Astrocyte of the spinal cord (primary cell): ENCODE data around the gene ZNF532.

Source experiments
- DNase-seq: peaks from one replicate; pipeline ENCODE4 v3.0.0; 2011; ENCODE audit warnings: low read depth, low spot score
- H3K4me3 ChIP-seq: 2 replicates; pipeline ENCODE4 v1.5.1; 2011; ENCODE audit warnings: low read depth, mild to moderate bottlenecking, low read length, moderate library complexity
- in situ Hi-C: cut with HindIII; loops from 2 replicates; pipeline ENCODE4 v1.10.0; 2017; ENCODE audit warnings: low sequenced_read_pairs
- TF ChIP-seq, protein P1 (sequence below): IDR thresholded peaks from 2 replicates; pipeline ENCODE4 v1.5.1; 2012; ENCODE audit warnings: low read depth, mild to moderate bottlenecking, low read length, inconsistent platforms

Gene ZNF532

GRCh38 chr18:58983260-58984155 lies 118.8 kb downstream of the ZNF532 start:
- no peak overlapping the region for H3K4me3 ChIP-seq
- DNase-seq, result no peak
- TF ChIP-seq, protein P1, sequence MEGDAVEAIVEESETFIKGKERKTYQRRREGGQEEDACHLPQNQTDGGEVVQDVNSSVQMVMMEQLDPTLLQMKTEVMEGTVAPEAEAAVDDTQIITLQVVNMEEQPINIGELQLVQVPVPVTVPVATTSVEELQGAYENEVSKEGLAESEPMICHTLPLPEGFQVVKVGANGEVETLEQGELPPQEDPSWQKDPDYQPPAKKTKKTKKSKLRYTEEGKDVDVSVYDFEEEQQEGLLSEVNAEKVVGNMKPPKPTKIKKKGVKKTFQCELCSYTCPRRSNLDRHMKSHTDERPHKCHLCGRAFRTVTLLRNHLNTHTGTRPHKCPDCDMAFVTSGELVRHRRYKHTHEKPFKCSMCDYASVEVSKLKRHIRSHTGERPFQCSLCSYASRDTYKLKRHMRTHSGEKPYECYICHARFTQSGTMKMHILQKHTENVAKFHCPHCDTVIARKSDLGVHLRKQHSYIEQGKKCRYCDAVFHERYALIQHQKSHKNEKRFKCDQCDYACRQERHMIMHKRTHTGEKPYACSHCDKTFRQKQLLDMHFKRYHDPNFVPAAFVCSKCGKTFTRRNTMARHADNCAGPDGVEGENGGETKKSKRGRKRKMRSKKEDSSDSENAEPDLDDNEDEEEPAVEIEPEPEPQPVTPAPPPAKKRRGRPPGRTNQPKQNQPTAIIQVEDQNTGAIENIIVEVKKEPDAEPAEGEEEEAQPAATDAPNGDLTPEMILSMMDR, result no peak
- in situ Hi-C loops, result no loop called here

DNA sequence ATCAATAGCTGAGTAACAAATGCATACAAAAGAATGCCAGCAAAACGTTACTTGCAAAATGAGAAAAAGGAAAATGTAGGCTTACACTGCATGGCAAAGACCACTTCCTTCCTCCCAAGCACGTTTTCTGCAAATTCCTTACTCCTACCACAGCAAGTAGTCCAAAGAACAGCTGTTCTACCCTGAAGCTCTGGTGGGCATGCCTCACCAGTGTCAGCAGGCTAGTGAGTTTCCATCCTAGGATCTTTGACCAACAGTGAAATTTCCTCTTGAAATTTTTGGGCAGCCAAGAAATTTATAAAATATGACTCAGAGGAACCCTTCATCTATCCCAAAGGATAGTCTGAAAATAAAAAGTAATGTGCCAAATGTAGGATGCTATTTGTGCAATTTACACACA lies 123.9 kb downstream of the ZNF532 start:
- no peak for DNase-seq
- TF ChIP-seq, protein P1, result no peak
- in situ Hi-C loops, result no loop called here

DNA sequence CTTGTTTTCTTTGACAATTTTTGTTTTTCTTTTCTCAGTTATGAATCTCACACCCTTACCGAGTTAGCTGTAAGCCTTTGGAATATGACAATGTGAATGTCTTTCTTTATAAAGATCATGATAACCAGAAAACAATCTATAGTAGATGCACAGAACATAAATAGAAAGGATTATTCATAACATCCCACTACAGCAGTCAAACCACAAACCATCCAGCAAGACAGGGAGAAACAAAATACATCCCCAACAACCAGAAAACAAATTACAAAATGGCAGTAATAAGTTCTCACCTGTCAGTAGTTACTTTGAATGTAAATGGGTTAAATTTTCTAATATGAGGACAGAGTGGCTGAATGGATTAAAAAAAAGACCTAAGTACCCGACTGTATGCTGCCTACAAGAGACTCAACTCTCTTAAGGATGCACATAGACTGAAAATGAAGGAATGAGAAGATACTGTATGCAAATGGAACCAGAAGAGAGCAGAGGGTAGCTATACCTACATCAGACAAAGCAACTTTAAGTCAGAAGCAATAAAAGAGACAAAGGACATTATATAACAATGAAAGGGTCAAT lies 124.6 kb downstream of the ZNF532 start:
- in situ Hi-C loops, result no loop called here
- no peak for DNase-seq
- no peak overlapping the region for H3K4me3 ChIP-seq
- TF ChIP-seq, protein P1, result no peak

More for the DNA sequence above, 123.9 kb downstream of the ZNF532 start:
- H3K4me3 ChIP-seq, result no peak overlapping the region

DNA sequence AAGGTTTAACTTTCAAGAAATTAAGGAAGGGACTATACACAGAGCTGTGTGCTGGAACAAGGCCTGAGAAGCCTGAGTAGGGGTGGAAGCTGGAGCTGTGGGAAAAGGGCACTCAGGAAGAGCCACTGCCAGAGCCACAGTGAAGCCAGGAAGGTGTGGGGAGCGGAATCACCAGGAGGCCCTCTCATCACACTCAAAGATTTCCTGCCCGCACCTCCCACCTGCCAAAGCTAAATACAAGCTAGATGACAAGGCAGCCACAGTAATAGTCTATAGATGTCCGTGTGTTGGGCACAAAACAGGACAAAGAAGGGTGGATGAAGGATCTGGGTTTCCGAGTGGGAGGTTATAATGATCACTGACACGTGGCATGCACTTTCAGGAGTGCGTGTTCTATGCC lies 126.0 kb downstream of the ZNF532 start:
- H3K4me3 ChIP-seq, result no peak overlapping the region
- TF ChIP-seq, protein P1, result no peak
- in situ Hi-C loops, result no loop called here

GRCh38 chr18:58991167-58991798 lies 126.6 kb downstream of the ZNF532 start:
- peak; percentile 43 for DNase-seq
- in situ Hi-C loops, result no loop called here
- H3K4me3 ChIP-seq, result no peak overlapping the region
- TF ChIP-seq, protein P1, result no peak

More for the DNA sequence above, 126.0 kb downstream of the ZNF532 start:
- no peak for DNase-seq

- TF ChIP-seq, protein P1, result no peak
- H3K4me3 ChIP-seq, result no peak overlapping the region
- in situ Hi-C loops, result no loop called here
- DNase-seq, result no peak
Measured at GRCh38 chr18:58992301-58993231, 127.9 kb downstream of the ZNF532 start.
